ENCODE results near the gene PTPRA. TPM values are rescaled to one million over a fixed set of nuclear protein-coding genes. Genes with fewer than 3 reads are reported as not detected.

PTPRA gene
- total RNA-seq, 1 donor from 2014 or later: 23.5 TPM

GRCh38 chr20:2845607-2846006, 27.7 kb upstream of the PTPRA start:
- H3K27me3 ChIP-seq (ENCODE audit: low read depth): no peaks in the 10 kb centered on the region
- H3K4me3 ChIP-seq: no peak overlapping the region
- TF ChIP-seq CTCF (IDR thresholded peaks at IDR 0.05; ENCODE audit: borderline replicate concordance): no peak
- H3K9me3 ChIP-seq (replicated peaks): no peaks in the 10 kb centered on the region
- no peak for DNase-seq
- no peaks in the 10 kb centered on the region for H3K36me3 ChIP-seq
- H3K27ac ChIP-seq (replicated peaks): no peak overlapping the region
- H3K4me1 ChIP-seq: peaks cover 13% of the 10 kb centered on the region
- intact Hi-C loops (cut with micrococcal nuclease): no loop called here

GRCh38 chr20:2846698-2847097, 26.6 kb upstream of the PTPRA start:
- Histone ChIP-seq H3K27me3 (ENCODE audit: low read depth) (no peaks in the 10 kb centered on the region), H3K4me3 (no peak overlapping the region), H3K4me1 (peaks cover 2% of the 10 kb centered on the region), H3K36me3 (no peaks in the 10 kb centered on the region), H3K27ac (replicated peaks) (no peak overlapping the region), H3K9me3 (replicated peaks) (no peaks in the 10 kb centered on the region)
- intact Hi-C loops (cut with micrococcal nuclease): no loop called here
- TF ChIP-seq CTCF (IDR thresholded peaks at IDR 0.05; ENCODE audit: borderline replicate concordance): no peak
- no peak for DNase-seq

GRCh38 chr20:2847802-2848201, 25.5 kb upstream of the PTPRA start:
- Histone ChIP-seq H3K27ac (replicated peaks) (no peak overlapping the region), H3K36me3 (no peaks in the 10 kb centered on the region), H3K9me3 (replicated peaks) (no peaks in the 10 kb centered on the region), H3K4me1 (peaks cover 8% of the 10 kb centered on the region), H3K4me3 (no peak overlapping the region), H3K27me3 (ENCODE audit: low read depth) (no peaks in the 10 kb centered on the region)
- TF ChIP-seq CTCF (IDR thresholded peaks at IDR 0.05; ENCODE audit: borderline replicate concordance): no peak
- no peak for DNase-seq
- intact Hi-C loops (cut with micrococcal nuclease): no loop called here

- Histone ChIP-seq H3K27ac (replicated peaks) (no peak overlapping the region), H3K4me1 (peaks cover 8% of the 10 kb centered on the region), H3K9me3 (replicated peaks) (no peaks in the 10 kb centered on the region), H3K36me3 (no peaks in the 10 kb centered on the region), H3K27me3 (ENCODE audit: low read depth) (no peaks in the 10 kb centered on the region), H3K4me3 (no peak overlapping the region)
- no peak for TF ChIP-seq CTCF (IDR thresholded peaks at IDR 0.05; ENCODE audit: borderline replicate concordance)
- DNase-seq: no peak
- intact Hi-C loops (cut with micrococcal nuclease): no loop called here
Measured at GRCh38 chr20:2849529-2849928, 23.8 kb upstream of the PTPRA start.

- peaks cover 8% of the 10 kb centered on the region for H3K4me1 ChIP-seq
- intact Hi-C loops (cut with micrococcal nuclease): no loop called here
- no peak for TF ChIP-seq CTCF (IDR thresholded peaks at IDR 0.05; ENCODE audit: borderline replicate concordance)
- DNase-seq: no peak
- no peaks in the 10 kb centered on the region for H3K9me3 ChIP-seq (replicated peaks)
- H3K36me3 ChIP-seq: no peaks in the 10 kb centered on the region
- no peaks in the 10 kb centered on the region for H3K27me3 ChIP-seq (ENCODE audit: low read depth)
- no peak overlapping the region for H3K27ac ChIP-seq (replicated peaks)
- H3K4me3 ChIP-seq: no peak overlapping the region
Measured at GRCh38 chr20:2851086-2851485, 22.2 kb upstream of the PTPRA start.

GRCh38 chr20:2858591-2858990, 14.7 kb upstream of the PTPRA start:
- no peak for DNase-seq
- Histone ChIP-seq H3K9me3 (replicated peaks) (no peaks in the 10 kb centered on the region), H3K4me3 (no peak overlapping the region), H3K27me3 (ENCODE audit: low read depth) (no peaks in the 10 kb centered on the region), H3K4me1 (peaks cover 14% of the 10 kb centered on the region), H3K27ac (replicated peaks) (no peak overlapping the region), H3K36me3 (peaks cover 31% of the 10 kb centered on the region)
- no peak for TF ChIP-seq CTCF (IDR thresholded peaks at IDR 0.05; ENCODE audit: borderline replicate concordance)
- intact Hi-C loops (cut with micrococcal nuclease): no loop called here
